ENCODE data around the gene FAM3D.

- TF ChIP-seq POLR2A (IDR thresholded peaks at IDR 0.05; ENCODE audit: control extremely low read depth in 1 of 2, low read depth in 2 of 2, low read length in 2 of 2) = no peak
- no peak for TF ChIP-seq MAX (IDR thresholded peaks at IDR 0.05)
These were observed 28.0 kb downstream of the FAM3D start for GRCh38 chr3:58638591-58638990.
